A549 treated with Mapracorat at 1 μM for 4 hours (cell line): ENCODE data around the gene LYPD4. TPM values are rescaled to one million over a fixed set of nuclear protein-coding genes. Genes with fewer than 3 reads are reported as not detected.

Experiments used
- total RNA-seq: library from RNA; stranded (reverse); fragments of 200-300 nt; extraction: Qiagen RNA extraction; gene quantifications from 5 replicates; pipeline ENCODE4 v1.2.3, GENCODE V29; 2022

LYPD4 gene
- not detected in 5 replicates for total RNA-seq

GRCh38 chr19:41844601-41845000 lies at the start of gene LYPD4:
TSS of gene LYPD4 (minus strand) at chr19:41844683. CDS start at chr19:41839285, 5,398 bp downstream.

GRCh38 chr19:41882568-41883462 lies 38.3 kb upstream of the LYPD4 start, which contains the start of gene ARHGEF1:
TSS of gene ARHGEF1 (plus strand) at chr19:41883184. CDS start at chr19:41888083, 4,899 bp downstream.

GRCh38 chr19:41876847-41877832 lies 32.7 kb upstream of the LYPD4 start, which contains the start of gene CD79A:
TSS of gene CD79A (plus strand) at chr19:41877279. CDS start at chr19:41877305, 26 bp downstream.

GRCh38 chr19:41859618-41860418 lies 15.3 kb upstream of the LYPD4 start, which contains the start of gene RPS19:
TSS of gene RPS19 (plus strand) at chr19:41860255. CDS start at chr19:41860775, 520 bp downstream.

GRCh38 chr19:41845001-41845050 lies 343 bp upstream of the LYPD4 start, which contains the start of gene DMRTC2:
TSS of gene DMRTC2 (plus strand) at chr19:41845042. CDS start at chr19:41847429, 2,387 bp downstream.

GRCh38 chr19:41796362-41796761 lies 48.1 kb downstream of the LYPD4 start, which contains the start of gene CEACAM3:
TSS of gene CEACAM3 (plus strand) at chr19:41796587. CDS start at chr19:41796678, 91 bp downstream.

Other genes with a start within 250 kb of the LYPD4 start
- gene CEACAM4, start 217.6 kb downstream of the LYPD4 start, total RNA-seq: not detected in 5 replicates
- 0.07 to 0.15 TPM (median 0.12 TPM) in 4 of 5 replicates, not detected in the other for gene CEACAM7, start 156.4 kb downstream of the LYPD4 start, total RNA-seq
- gene CEACAM5, start 136.1 kb downstream of the LYPD4 start, total RNA-seq: 1.3 to 2.0 TPM (median 1.5 TPM) in 5 replicates
- 15.4 to 23.8 TPM (median 19.9 TPM) in 5 replicates for gene CEACAM6, start 89.2 kb downstream of the LYPD4 start, total RNA-seq
- not detected in 5 replicates for gene CEACAM3, start 48.1 kb downstream of the LYPD4 start, total RNA-seq
- not detected in 5 replicates for gene DMRTC2, start 359 bp upstream of the LYPD4 start, total RNA-seq
- 9,095 to 10,005 TPM (median 9,200 TPM) in 5 replicates for gene RPS19, start 15.6 kb upstream of the LYPD4 start, total RNA-seq
- 0.32 to 1.2 TPM (median 0.90 TPM) in 5 replicates for gene CD79A, start 32.6 kb upstream of the LYPD4 start, total RNA-seq
- 75.9 to 130 TPM (median 117 TPM) in 5 replicates for gene ARHGEF1, start 38.5 kb upstream of the LYPD4 start, total RNA-seq
- gene ERFL, start 83.8 kb upstream of the LYPD4 start, total RNA-seq: 0.20 to 0.46 TPM (median 0.35 TPM) in 5 replicates
- gene RABAC1, start 114.6 kb upstream of the LYPD4 start, total RNA-seq: 181 to 281 TPM (median 246 TPM) in 5 replicates
- gene ATP1A3, start 149.5 kb upstream of the LYPD4 start, total RNA-seq: 3.4 to 4.8 TPM (median 4.1 TPM) in 5 replicates
- gene GRIK5, start 225.5 kb upstream of the LYPD4 start, total RNA-seq: 0.33 to 0.53 TPM (median 0.43 TPM) in 5 replicates
- gene ZNF574, start 231.5 kb upstream of the LYPD4 start, total RNA-seq: 29.6 to 38.8 TPM (median 36.5 TPM) in 5 replicates